Measurements from ENCODE around the gene GPBAR1. TPM values are rescaled to one million over a fixed set of nuclear protein-coding genes. Genes with fewer than 3 reads are reported as not detected.

The GPBAR1 gene
- total RNA-seq, result 0.03 and 0.13 TPM in 2 replicates

GRCh38 chr2:218260742-218261422 lies at the start of gene GPBAR1:
Gene GPBAR1, plus strand, starts transcription at chr2:218261015. Its CDS starts 1,710 bp downstream, at chr2:218262725.

GRCh38 chr2:218216674-218217359 lies 44.0 kb upstream of the GPBAR1 start, which contains the start of gene ARPC2:
Gene ARPC2, plus strand, starts transcription at chr2:218217189. Its CDS starts 282 bp downstream, at chr2:218217471.

GRCh38 chr2:218269900-218270720 lies 9.3 kb downstream of the GPBAR1 start, which contains the start of the genes AAMP and PNKD:
Gene AAMP, minus strand, starts transcription at chr2:218270137. Its CDS starts 51 bp downstream, at chr2:218270086.
Gene PNKD, plus strand, starts transcription at chr2:218270519. Its CDS starts 17 bp downstream, at chr2:218270536.

GRCh38 chr2:218292048-218293014 lies 31.5 kb downstream of the GPBAR1 start, which contains the start of gene TMBIM1:
Gene TMBIM1, minus strand, starts transcription at chr2:218292503. Its CDS starts 10,362 bp downstream, at chr2:218282141.

Other genes with a start within 250 kb of the GPBAR1 start
- not detected in 2 replicates for gene RUFY4, start 191.8 kb upstream of the GPBAR1 start, total RNA-seq
- gene CXCR2, start 135.0 kb upstream of the GPBAR1 start, total RNA-seq, result not detected in 2 replicates
- gene CXCR1, start 94.1 kb upstream of the GPBAR1 start, total RNA-seq, result not detected in 2 replicates
- 259 and 300 TPM in 2 replicates for gene ARPC2, start 43.8 kb upstream of the GPBAR1 start, total RNA-seq
- gene AAMP, start 9.1 kb downstream of the GPBAR1 start, total RNA-seq, result 101 and 111 TPM in 2 replicates
- gene PNKD, start 9.5 kb downstream of the GPBAR1 start, total RNA-seq, result 25.0 and 27.8 TPM in 2 replicates
- 297 and 397 TPM in 2 replicates for gene TMBIM1, start 31.5 kb downstream of the GPBAR1 start, total RNA-seq
- gene CATIP, start 95.8 kb downstream of the GPBAR1 start, total RNA-seq, result not detected in 2 replicates
- gene SLC11A1, start 121.3 kb downstream of the GPBAR1 start, total RNA-seq, result 0.13 TPM in 2 replicates
- gene CTDSP1, start 138.9 kb downstream of the GPBAR1 start, total RNA-seq, result 71.8 and 76.3 TPM in 2 replicates
- not detected in 2 replicates for gene VIL1, start 158.1 kb downstream of the GPBAR1 start, total RNA-seq

Data from smooth muscle cell of the pulmonary artery (primary cell).